ENCODE measurements around the gene CDK15. TPM values are rescaled to one million over a fixed set of nuclear protein-coding genes. Genes with fewer than 3 reads are reported as not detected.

Gene CDK15
- total RNA-seq, 1 experiment from 2014 or later, result not detected

GRCh38 chr2:201847481-201847880 lies 41.1 kb downstream of the CDK15 start:
- CTCF ChIA-PET, result no interaction called here
- DNase-seq (ENCODE audit: low spot score) (no peak), ATAC-seq (no peak)
- TF ChIP-seq TCF7 (CRISPR knock-in tag; IDR thresholded peaks at IDR 0.05; ENCODE audit: low read depth) (no peak), ZNF281 (CRISPR knock-in tag; IDR thresholded peaks at IDR 0.05) (no peak), ZNF425 (CRISPR knock-in tag; conservative IDR thresholded peaks at IDR 0.05) (no peak), PRRX2 (CRISPR knock-in tag; IDR thresholded peaks at IDR 0.05) (no peak), CBFB (CRISPR knock-in tag; IDR thresholded peaks at IDR 0.05; ENCODE audit: low read depth) (no peak), CREB1 (CRISPR knock-in tag; IDR thresholded peaks at IDR 0.05) (no peak), ARID4B (CRISPR knock-in tag; IDR thresholded peaks at IDR 0.05; ENCODE audit: borderline replicate concordance) (no peak), ZNF396 (CRISPR knock-in tag; IDR thresholded peaks at IDR 0.05; ENCODE audit: borderline replicate concordance) (no peak), ELF4 (CRISPR knock-in tag; IDR thresholded peaks at IDR 0.05; ENCODE audit: low read depth) (no peak), FOXP4 (CRISPR knock-in tag; IDR thresholded peaks at IDR 0.05) (no peak), TEAD4 (CRISPR knock-in tag; IDR thresholded peaks at IDR 0.05) (no peak)
- POLR2A ChIA-PET, result no interaction called here
- Mint-ChIP-seq H3K4me3 (no peak overlapping the region), H3K9me3 (no peaks in the 10 kb centered on the region), H3K4me1 (peaks cover 5% of the 10 kb centered on the region), H3K27ac (no peak overlapping the region), H3K36me3 (no peaks in the 10 kb centered on the region), H3K27me3 (ENCODE audit: low read depth) (no peaks in the 10 kb centered on the region)

GRCh38 chr2:201852462-201852861 lies 46.1 kb downstream of the CDK15 start:
- no peak overlapping the region for H3K27ac Mint-ChIP-seq
- POLR2A ChIA-PET, result no interaction called here

More at GRCh38 chr2:201852462-201852861, 46.1 kb downstream of the CDK15 start:
- CTCF ChIA-PET, result no interaction called here
- Mint-ChIP-seq H3K9me3 (no peaks in the 10 kb centered on the region), H3K4me1 (peaks cover 9% of the 10 kb centered on the region), H3K27me3 (ENCODE audit: low read depth) (peaks cover 2% of the 10 kb centered on the region; the same call in 1 of the 2 replicates), H3K4me3 (no peak overlapping the region), H3K36me3 (no peaks in the 10 kb centered on the region)
- no peak for ATAC-seq
- no peak for DNase-seq (ENCODE audit: low spot score)
- TF ChIP-seq ZNF263 (CRISPR knock-in tag; IDR thresholded peaks at IDR 0.05; ENCODE audit: low read depth) (no peak), ZNF317 (CRISPR knock-in tag; IDR thresholded peaks at IDR 0.05; ENCODE audit: borderline replicate concordance, low read depth) (no peak), ATF2 (CRISPR knock-in tag; IDR thresholded peaks at IDR 0.05; ENCODE audit: borderline replicate concordance, low read depth) (no peak), PRDM15 (CRISPR knock-in tag; IDR thresholded peaks at IDR 0.05) (no peak)

Measured in WTC11 (cell line).